ENCODE measurements around the gene ZKSCAN1.

DNA sequence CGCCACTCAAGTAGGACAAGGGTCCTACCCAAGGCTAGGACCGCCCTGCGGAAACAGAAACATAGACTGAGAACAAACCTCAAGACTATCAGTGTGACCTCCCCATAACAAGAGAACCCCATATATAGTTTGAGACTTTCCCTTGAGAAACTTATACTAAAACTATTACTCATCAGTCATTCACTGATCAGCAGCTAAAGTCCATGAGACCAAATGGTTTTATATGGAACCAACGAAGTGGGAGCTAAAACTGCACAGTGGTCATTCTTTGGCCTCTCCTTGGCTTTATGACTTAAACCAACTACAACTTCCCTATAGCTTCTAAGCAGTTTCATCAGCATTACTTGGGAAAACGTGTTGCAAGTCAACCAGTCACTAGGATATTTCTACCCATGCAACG lies 20.5 kb downstream of the ZKSCAN1 start:
- TF ChIP-seq, protein P1, sequence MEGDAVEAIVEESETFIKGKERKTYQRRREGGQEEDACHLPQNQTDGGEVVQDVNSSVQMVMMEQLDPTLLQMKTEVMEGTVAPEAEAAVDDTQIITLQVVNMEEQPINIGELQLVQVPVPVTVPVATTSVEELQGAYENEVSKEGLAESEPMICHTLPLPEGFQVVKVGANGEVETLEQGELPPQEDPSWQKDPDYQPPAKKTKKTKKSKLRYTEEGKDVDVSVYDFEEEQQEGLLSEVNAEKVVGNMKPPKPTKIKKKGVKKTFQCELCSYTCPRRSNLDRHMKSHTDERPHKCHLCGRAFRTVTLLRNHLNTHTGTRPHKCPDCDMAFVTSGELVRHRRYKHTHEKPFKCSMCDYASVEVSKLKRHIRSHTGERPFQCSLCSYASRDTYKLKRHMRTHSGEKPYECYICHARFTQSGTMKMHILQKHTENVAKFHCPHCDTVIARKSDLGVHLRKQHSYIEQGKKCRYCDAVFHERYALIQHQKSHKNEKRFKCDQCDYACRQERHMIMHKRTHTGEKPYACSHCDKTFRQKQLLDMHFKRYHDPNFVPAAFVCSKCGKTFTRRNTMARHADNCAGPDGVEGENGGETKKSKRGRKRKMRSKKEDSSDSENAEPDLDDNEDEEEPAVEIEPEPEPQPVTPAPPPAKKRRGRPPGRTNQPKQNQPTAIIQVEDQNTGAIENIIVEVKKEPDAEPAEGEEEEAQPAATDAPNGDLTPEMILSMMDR (IDR thresholded peaks at IDR 0.05) = no peak
- TF ChIP-seq POLR2AphosphoS5 (IDR thresholded peaks at IDR 0.05) (no peak), POLR2A (IDR thresholded peaks at IDR 0.05) (no peak), EP300 (IDR thresholded peaks at IDR 0.05) (no peak)
